Raji (cell line): Measurements from ENCODE around the gene ARHGAP44.

Experiments used
- POLR2A ChIP-seq: IDR thresholded peaks from 2 replicates; pipeline ENCODE4 v1.6.1; 2011; ENCODE audit warnings: low read depth, low read length, control low read depth; ENCODE audit not compliant: insufficient read depth

Gene ARHGAP44

DNA sequence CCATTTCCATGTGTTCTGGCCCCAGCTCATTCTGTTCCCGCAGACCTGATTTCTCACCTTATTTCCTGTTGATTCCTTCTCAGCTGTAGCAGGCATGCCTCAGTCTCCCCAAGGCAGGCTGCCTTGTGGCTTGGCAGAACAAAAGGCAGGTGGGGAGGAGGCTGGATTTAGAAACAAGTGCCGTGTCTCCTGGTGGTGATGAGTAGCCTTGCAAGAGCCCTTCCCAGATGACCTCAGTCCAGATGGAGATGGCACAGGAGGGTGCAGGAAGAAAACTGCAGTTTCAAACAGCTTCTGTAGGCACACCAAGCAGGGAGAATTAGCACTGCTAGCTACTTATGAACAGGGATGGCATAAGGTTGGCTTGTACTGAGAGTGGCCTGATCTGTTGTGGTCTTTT lies 64.6 kb downstream of the ARHGAP44 start:
- no peak for TF ChIP-seq POLR2A

DNA sequence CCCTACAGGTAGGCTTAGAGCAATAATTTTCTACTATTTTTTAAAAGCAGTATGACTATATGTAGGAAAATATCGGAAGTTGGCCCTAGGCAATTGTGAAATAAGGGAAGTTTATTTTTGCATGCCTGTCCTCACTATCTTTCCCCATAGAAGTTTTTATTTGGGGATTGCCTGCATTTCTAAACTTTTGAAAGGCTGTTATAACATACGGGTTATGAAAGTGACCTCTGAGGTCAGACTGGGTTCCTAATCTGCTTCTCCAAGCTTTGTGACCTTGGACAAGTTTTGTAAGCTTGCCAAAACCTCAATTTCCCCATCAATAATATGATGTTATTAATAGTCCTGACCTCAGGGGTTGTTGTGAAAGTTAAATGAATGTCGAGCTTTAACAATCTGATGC lies 67.1 kb downstream of the ARHGAP44 start:
- no peak for TF ChIP-seq POLR2A

DNA sequence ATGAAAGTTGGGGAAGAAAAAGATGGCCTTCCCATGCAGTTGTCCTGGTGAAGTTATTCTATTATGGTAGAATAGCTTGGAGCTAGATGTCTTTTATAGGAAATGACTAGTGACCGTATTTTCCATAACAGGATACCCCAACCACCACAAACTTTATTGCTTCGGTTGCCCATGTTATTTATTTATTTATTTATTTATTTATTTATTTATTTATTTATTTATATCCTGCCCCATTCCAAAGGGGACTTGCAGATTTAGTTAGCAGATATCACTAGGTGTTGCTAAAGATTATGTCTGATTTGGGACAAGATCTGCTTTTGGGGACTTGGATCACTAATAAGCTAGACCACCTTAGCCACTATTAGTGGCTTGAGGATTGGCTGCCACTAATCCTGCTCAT lies 68.3 kb downstream of the ARHGAP44 start:
- TF ChIP-seq POLR2A, result no peak

DNA sequence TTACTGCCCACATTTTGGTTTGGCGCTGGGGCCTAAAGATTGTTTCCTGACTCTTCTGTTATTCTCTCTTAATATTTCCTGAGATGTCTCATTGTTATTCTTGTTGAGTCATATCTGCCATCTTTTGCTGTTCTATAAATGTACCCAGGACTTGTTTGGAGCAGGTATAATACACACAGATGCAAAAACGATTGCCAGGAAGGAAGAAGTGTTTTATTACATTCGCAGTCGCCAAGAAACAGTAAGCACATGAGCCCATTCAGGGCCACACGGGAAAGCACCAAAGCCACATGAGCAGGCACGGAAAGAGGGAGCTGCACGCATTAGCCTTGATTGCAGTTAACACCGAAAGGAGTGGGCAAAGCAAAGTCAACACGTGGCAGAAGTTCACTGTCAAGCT lies 70.2 kb downstream of the ARHGAP44 start:
- TF ChIP-seq POLR2A, result no peak

DNA sequence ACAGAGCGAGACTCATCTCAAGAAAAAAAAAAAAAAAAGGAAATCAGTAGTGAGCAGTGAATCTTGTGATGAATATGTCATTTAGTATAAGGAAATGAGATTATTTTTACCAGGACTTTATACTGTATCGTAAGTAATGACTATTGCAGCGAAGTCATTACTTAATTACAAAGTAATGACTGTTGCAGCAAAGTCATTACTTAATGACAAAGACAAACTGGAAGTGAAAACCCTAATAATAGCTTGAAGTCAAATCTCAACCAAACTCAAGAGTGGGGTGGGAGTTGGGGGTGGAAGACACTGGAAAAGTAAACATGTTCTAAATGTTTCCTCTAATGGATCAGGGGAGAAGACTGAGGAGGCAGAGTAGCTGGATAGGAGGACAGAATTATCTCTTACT lies 76.5 kb downstream of the ARHGAP44 start:
- TF ChIP-seq POLR2A, result no peak

DNA sequence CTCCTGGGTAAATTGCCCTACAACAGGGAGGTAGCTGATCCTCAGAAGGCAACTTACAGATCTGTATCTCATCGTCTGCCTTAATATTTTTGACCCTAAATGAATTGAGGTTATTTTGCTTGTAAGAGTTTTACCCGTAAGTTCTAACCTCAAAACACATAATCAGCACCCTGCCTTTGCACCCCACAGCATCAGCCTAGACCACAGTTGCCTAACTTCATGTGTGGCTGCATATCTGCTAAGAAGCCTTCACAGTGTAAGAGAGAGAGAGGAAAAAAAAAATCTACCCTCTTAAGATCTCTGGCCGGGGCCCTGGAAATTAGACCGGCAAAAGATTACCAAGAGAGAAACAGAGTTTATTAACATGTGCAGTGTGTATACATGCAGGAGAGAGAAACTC lies 76.9 kb downstream of the ARHGAP44 start:
- TF ChIP-seq POLR2A, result no peak

DNA sequence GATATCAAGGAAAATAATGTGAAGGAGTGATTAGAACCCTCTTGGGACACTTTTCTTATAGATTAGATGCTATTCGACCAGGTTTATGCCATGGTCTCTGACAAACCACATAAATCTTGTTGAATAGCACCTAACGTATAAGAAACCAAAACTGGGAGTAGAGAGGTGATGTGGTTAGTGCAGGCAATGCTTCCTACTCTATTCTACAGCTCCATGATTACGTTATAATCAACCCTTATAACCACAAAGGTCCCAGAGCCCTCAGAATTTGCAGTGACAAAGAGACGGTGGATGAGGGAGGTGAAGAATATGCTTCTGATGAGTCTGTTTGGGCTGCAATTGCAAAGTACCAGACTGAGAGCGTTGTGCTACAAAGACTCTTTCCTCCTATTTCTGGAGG lies 78.4 kb downstream of the ARHGAP44 start:
- TF ChIP-seq POLR2A, result no peak

DNA sequence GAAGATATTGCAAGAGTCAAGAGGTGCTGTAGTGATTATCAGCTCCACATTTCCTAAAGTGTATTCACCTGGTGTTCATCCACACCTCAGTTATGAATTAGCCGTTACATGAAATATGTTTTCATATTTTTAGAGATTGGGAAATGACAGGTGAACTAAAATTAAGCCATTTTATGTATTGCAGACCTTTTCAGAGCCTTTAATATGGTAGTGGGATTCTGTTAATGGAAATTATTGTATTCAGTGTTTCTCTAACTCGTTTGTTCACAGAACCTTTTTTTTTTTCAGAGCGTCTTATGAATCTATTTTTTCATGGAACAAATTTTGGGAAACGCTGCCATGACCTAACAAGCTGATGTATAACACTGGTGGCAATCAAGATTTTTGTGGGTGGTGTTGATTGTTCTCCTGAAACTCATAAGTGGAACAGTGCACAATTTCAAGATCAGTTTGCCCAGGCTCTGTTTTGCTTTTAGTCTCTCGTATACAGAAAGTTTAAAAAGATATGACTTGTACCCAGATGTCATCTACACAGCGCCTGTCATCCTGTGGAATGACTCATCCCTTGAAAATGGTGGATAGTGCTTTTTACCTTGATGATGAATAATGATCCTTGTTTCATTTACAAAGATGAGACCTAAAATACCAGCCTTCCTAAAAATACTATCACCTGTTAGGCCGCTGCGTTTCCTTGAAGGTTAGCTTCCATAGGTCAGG lies 88.8 kb downstream of the ARHGAP44 start:
- TF ChIP-seq POLR2A, result no peak

DNA sequence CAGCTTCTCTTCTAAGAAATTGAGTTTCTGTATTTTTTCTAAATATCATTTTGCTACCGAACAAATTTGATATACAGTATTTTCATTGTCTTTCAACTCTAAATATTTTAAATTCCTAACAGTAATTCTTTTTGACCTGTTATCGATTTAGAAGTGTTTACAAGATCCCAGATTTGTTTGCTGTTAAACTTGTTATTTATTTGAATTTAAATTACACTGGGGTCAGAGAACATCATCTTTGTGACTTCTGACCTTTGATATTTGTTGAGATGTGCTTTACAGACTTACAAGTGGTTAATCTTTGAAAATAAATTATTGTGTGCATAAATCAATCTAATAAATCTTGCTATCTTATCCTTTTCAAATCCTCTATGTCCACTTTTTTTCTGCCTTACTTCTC lies 94.2 kb downstream of the ARHGAP44 start:
- no peak for TF ChIP-seq POLR2A

DNA sequence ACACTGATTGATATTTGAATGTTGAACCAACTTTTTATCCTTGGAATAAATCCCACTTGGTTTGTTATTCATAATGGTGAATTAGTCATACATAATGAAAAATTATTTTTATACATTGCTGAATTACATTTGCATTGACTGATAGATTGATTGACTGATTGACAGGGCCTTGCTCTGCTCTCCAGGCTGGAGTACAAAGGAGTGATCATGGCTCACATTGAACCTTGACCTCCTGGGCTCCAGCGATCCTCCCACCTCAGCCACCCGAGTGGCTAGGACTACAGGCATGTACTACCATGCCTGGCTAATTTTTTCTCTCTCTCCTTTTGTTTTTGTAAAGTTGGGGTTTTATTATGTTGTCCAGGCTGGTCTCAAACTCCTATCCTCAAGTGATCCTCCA lies 97.8 kb downstream of the ARHGAP44 start:
- TF ChIP-seq POLR2A, result no peak

DNA sequence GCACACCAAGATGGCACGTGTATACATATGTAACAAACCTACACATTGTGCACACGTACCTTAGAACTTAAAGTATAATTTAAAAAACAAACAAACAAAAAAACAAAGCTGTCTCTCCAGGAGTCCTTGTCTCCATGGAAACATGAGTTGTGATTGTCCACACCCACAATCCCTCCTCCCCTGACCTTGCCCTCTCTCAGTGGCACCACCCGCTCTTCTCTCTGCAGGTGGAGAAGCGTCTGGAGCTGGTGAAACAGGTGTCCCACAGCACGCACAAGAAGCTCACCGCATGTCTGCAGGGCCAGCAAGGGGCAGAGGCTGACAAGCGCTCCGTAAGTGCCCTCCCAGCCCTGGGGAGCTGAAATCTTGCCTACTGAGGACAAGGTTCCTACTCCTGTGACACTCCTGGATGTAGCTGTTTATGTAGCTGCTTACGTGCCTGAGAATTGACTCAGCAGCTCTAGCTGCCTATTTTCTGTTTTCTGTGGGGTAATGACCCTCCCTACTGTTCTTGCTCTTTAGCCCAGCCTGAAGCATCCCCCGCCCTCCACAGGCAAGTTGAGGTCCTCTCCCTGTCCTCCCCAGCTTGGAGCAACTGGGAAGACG lies 107.0 kb downstream of the ARHGAP44 start:
- TF ChIP-seq POLR2A, result no peak

DNA sequence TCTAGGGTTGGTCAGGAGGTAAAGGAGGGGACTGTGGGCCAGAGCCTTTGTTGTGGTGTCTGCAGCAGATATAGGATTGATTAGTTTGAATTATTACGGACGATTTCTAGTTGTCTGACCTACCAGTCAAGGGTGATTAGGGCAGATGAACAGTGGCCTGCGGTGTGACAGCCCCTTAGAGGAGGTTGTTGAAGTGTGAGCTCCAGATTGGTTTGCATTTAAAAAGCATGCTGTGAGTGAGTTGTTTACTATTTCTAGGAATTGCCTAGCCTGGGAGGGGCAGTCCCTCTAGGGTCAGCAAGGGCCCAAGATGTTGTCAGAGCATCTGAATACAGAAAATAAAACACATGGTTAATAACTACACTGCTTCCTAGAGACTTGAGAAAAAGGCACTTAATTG lies 108.8 kb downstream of the ARHGAP44 start:
- TF ChIP-seq POLR2A, result no peak

DNA sequence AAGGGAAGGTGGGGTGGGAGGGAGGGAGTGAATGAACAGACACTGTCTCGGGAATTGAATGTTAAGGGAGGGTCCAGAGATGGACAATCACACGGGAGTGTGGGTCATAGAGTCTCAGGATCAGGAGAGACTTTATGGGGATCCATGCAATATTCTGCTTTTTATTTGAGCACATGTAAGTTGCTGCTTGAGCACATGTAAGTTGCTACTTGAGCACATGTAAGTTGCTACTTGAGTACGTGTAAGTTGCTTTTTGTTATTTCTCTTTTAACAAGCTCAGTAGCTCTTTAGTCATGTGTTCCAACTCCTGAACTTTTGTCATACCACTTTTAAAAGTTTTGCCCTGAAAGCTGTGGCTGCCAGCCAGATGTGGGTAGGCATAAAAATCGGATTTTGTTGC lies 110.3 kb downstream of the ARHGAP44 start:
- no peak for TF ChIP-seq POLR2A

DNA sequence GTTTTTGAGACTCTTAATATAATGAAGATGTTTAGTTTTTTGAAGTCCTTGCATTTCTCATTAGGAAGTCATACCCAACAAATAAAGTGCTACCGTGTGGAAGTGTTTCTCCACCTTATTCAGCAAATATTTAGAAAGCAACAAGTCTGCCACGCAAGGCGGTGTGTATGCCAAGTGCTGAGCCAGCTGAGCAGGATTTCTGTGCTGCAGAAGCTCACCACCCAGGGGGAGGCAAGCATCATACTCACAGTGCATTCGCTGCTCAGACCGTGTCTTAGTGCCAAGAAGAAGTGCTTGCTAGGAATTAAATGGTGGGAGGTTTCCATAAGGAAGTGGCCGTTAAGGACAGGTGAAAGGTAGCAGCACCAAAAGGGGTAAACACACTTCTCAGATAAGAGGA lies 111.2 kb downstream of the ARHGAP44 start:
- no peak for TF ChIP-seq POLR2A

DNA sequence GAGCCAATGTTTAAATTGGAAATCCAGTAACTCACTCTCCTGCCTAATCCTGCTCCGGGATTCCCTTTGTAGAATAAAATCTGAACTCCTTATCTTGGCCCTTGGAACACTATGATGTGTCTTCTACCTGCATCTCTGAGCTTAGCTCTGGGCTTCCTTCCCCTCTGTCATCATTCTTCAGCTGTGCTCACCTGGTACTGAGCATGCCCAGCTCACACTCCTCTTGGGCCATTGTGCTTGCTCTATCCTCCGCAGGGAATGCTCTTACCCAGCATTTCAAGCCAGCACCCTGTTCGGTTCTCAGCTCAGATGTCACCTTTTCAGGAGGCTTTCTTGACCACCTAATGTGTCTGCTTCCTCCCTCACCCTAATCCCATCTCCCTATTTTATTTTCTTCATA lies 112.7 kb downstream of the ARHGAP44 start:
- no peak for TF ChIP-seq POLR2A

DNA sequence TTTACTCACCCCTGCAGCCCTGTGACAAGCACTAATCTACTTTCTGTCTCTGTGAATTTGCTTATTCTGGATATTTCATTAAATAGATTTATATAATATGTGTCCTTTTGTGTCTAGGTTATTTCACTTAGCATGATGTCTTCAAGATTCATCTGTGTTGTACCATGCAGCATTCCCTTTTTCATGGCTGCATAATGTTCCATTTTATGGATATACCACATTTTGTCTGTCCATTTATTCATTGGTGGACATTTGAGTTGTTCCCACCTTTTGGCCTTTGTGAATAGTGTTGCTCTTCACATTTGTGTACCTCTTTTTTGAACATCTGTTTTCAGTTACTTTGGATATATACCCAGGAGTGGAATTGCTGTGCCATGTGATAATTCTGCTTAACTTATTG lies 118.2 kb downstream of the ARHGAP44 start:
- no peak for TF ChIP-seq POLR2A

DNA sequence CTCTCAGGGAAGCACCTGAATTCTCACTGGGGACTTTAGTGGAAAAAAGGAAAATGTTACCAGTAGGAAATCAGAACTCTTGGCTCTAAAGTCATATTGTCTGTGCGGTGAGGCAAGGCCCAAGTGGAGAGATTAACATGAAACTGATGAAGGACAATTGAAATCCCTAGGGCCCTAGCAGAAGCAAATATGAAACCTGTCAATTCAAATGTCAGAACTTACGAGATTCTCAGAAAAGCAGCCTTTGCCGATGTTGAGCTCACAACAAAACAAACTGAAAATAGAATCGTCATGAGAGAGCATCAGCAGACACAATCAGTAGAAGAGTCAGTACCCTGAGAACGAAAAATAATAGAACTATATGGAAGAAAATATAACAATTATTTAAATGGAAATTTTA lies 119.7 kb downstream of the ARHGAP44 start:
- TF ChIP-seq POLR2A, result no peak
